K562 (cell line): ENCODE measurements around the gene TMEM108. TPM values are rescaled to one million over a fixed set of nuclear protein-coding genes. Genes with fewer than 3 reads are reported as not detected.

Experiments used
- CBX2 ChIP-seq: fragments of 200-600 bp; sonication (generic); IDR thresholded peaks from one replicate; pipeline ENCODE4 v1.6.1; 2012; ENCODE audit warnings: mild to moderate bottlenecking, low read length, inconsistent platforms; ENCODE audit not compliant: insufficient read depth, poor library complexity, severe bottlenecking
- CEBPB ChIP-seq: fragments of 450-650 bp; IDR thresholded peaks from 2 replicates; pipeline ENCODE4 v1.6.1; 2016; ENCODE audit warnings: missing genetic modification characterization, missing compliant biosample characterization
- CTCF ChIP-seq, 3 experiments: IDR thresholded peaks in 2 of 3; conservative IDR thresholded peaks in 1 of 3; 2 replicates each; pipeline ENCODE4 v1.5.1; 2011 to 2012; ENCODE audit warnings: low read length in 3 of 3, mild to moderate bottlenecking in 3 of 3, control low read depth in 2 of 3, improper control_type of control experiment in 1 of 3, inconsistent platforms in 1 of 3, low read depth in 1 of 3, mixed read lengths in 1 of 3, moderate library complexity in 1 of 3; ENCODE audit not compliant: insufficient read depth in 2 of 3
- CXXC5 ChIP-seq: fragments of 250-450 bp; sonication (Bioruptor Pico); IDR thresholded peaks from 2 replicates; pipeline ENCODE4 v1.8.0; 2022; ENCODE audit warnings: inconsistent platforms, mild to moderate bottlenecking, moderate library complexity
- KDM1A ChIP-seq, 2 experiments: fragments of 450-650 bp; IDR thresholded peaks; 2 replicates each; pipeline ENCODE4 v1.6.1; 2016; ENCODE audit warnings: mild to moderate bottlenecking in 2 of 2
- LEF1 ChIP-seq: fragments of 450-650 bp; IDR thresholded peaks from 2 replicates; pipeline ENCODE4 v1.6.1; 2016; ENCODE audit warnings: mild to moderate bottlenecking
- NR0B1 ChIP-seq: fragments of 450-650 bp; IDR thresholded peaks from one replicate; pipeline ENCODE4 v1.6.1; 2018; ENCODE audit warnings: mild to moderate bottlenecking, moderate library complexity; ENCODE audit not compliant: partially characterized antibody
- SMC3 ChIP-seq: conservative IDR thresholded peaks from 2 replicates; pipeline ENCODE4 v1.6.1; 2011; ENCODE audit warnings: low read depth, low read length, improper control_type of control experiment; ENCODE audit not compliant: insufficient read depth
- ZNF707 ChIP-seq: fragments of 250-450 bp; sonication (Bioruptor Pico); conservative IDR thresholded peaks from 2 replicates; pipeline ENCODE4 v1.8.0; 2022; ENCODE audit warnings: inconsistent platforms, mild to moderate bottlenecking, moderate library complexity
- polyA plus RNA-seq, 8 experiments: library from polyadenylated mRNA; depleted of rRNA in 4 of 8; stranded (reverse) in 5 of 8; unstranded in 3 of 8; fragments of >200 nt; fragmentation: Nextera tagmentation in 2 of 8; fragmentation: Illumina TruSeq in 1 of 8; extraction: Ambion mirVana in 2 of 8; extraction: Trizol in 1 of 8; gene quantifications; 2 replicates each; pipeline versions ENCODE4 v1.2.1 to v1.2.3, GENCODE V29; 2011 to 2014; ENCODE audit warnings: inconsistent platforms in 1 of 8, missing spikeins in 1 of 8
- total RNA-seq, 7 experiments: library from RNA; depleted of rRNA in 6 of 7; stranded (reverse); fragments of >200 nt in 6 of 7; fragmentation: Illumina TruSeq in 2 of 7; extraction: Trizol in 2 of 7; gene quantifications; 2 replicates each; pipeline versions ENCODE4 v1.2.1 to v1.2.3, GENCODE V29; 2011 to 2021; ENCODE audit warnings: low replicate concordance in 1 of 7

The TMEM108 gene
- total and polyA plus RNA-seq, 9 of the 15 experiments (the other 6 are each of a cell fraction or from before 2014, with no cell fraction given), result 0.65 to 11.1 (median 3.4) TPM

- TF ChIP-seq NR0B1 (no peak), ZNF707 (no peak), CBX2 (no peak), SMC3 (peak; percentile 31; the same call in 1 of the 2 replicates), CXXC5 (CRISPR knock-in tag) (no peak), KDM1A (IDR thresholded peaks at IDR 0.05) (no peak), LEF1 (no peak), CTCF (IDR thresholded peaks at IDR 0.05 in 2 of 3, conservative IDR thresholded peaks at IDR 0.05 in 1 of 3; ENCODE audit: insufficient read depth in 2 of 3, low read depth in 1 of 3, low read length in 3 of 3) (peak; percentile 30 to 53 (median 34); a peak in 3 of 6 replicates), CEBPB (peak; percentile 75)
These were observed 339.2 kb downstream of the TMEM108 start (continued) for GRCh38 chr3:133377396-133377795.
